SU-DHL-6 (cell line): Measurements from ENCODE around the gene SCN5A.

ENCODE experiments used
- H2AFZ ChIP-seq: fragments of 200-600 bp; sonication (generic); 2 replicates; pipeline ENCODE4 v1.6.1; 2014; ENCODE audit warnings: low read depth, mild to moderate bottlenecking, moderate library complexity, mixed read lengths, antibody characterized with exemption, low read length; ENCODE audit not compliant: severe bottlenecking
- H3F3A ChIP-seq: fragments of 200-600 bp; shearing (Covaris generic); 2 replicates; pipeline ENCODE4 v1.6.0; 2016; ENCODE audit warnings: antibody characterized with exemption, mild to moderate bottlenecking; ENCODE audit not compliant: insufficient read depth
- H3K27ac ChIP-seq: fragments of 200-600 bp; sonication (generic); 2 replicates; pipeline ENCODE4 v1.5.1; 2016; ENCODE audit warnings: low read depth, mild to moderate bottlenecking, low read length, moderate library complexity, mixed read lengths
- H3K27me3 ChIP-seq: fragments of 200-600 bp; sonication (generic), shearing (Covaris generic); 2 replicates; pipeline ENCODE4 v1.6.0; 2014; ENCODE audit warnings: mild to moderate bottlenecking, low read length
- H3K36me3 ChIP-seq: fragments of 200-600 bp; sonication (generic); 2 replicates; pipeline ENCODE4 v1.6.1; 2014; ENCODE audit warnings: mild to moderate bottlenecking, low read length, mixed read lengths
- H3K4me2 ChIP-seq: fragments of 300-600, 200-600 bp; shearing (Covaris generic), sonication (generic); 2 replicates; pipeline ENCODE4 v1.6.0; 2014; ENCODE audit warnings: low read length, low read depth, mild to moderate bottlenecking; ENCODE audit not compliant: poor library complexity, severe bottlenecking
- H3K4me3 ChIP-seq: fragments of 200-600 bp; sonication (generic); 2 replicates; pipeline ENCODE4 v1.5.1; 2014; ENCODE audit warnings: antibody characterized with exemption, low read length, mild to moderate bottlenecking, mixed read lengths; ENCODE audit not compliant: insufficient read depth, poor library complexity, severe bottlenecking
- H3K79me2 ChIP-seq: fragments of 200-600 bp; sonication (generic); 2 replicates; pipeline ENCODE4 v1.6.1; 2014; ENCODE audit warnings: mild to moderate bottlenecking, low read length, moderate library complexity; ENCODE audit not compliant: insufficient read depth
- H3K9ac ChIP-seq: fragments of 200-600 bp; sonication (generic); 2 replicates; pipeline ENCODE4 v1.7.0; 2014; ENCODE audit warnings: mild to moderate bottlenecking, low read length
- H3K9me2 ChIP-seq: fragments of 200-600 bp; sonication (generic); replicated peaks from 2 replicates; pipeline ENCODE4 v1.6.1; 2014; ENCODE audit warnings: low read length; ENCODE audit not compliant: insufficient read depth
- H3K9me3 ChIP-seq: fragments of 200-600 bp; sonication (generic); 2 replicates; pipeline ENCODE4 v1.6.1; 2014; ENCODE audit warnings: low read length, mixed read lengths; ENCODE audit not compliant: insufficient read depth
- H4K20me1 ChIP-seq: fragments of 200-600 bp; sonication (generic); 2 replicates; pipeline ENCODE4 v1.6.1; 2014; ENCODE audit warnings: low read depth, mild to moderate bottlenecking, antibody characterized with exemption, low read length, moderate library complexity, mixed read lengths
- EZH2phosphoT487 ChIP-seq: fragments of 200-600 bp; sonication (generic), shearing (Covaris generic); conservative IDR thresholded peaks from 2 replicates; pipeline ENCODE4 v1.6.1; 2018; ENCODE audit warnings: mild to moderate bottlenecking, antibody characterized with exemption, low read length, moderate library complexity, mixed read lengths
- TF ChIP-seq, protein P1 (sequence below): fragments of 200-600 bp; sonication (generic); IDR thresholded peaks from one replicate; pipeline ENCODE4 v1.5.1; 2017; ENCODE audit warnings: antibody characterized with exemption, mild to moderate bottlenecking, low read length, moderate library complexity; ENCODE audit not compliant: insufficient read depth, poor library complexity, severe bottlenecking

Gene SCN5A

DNA sequence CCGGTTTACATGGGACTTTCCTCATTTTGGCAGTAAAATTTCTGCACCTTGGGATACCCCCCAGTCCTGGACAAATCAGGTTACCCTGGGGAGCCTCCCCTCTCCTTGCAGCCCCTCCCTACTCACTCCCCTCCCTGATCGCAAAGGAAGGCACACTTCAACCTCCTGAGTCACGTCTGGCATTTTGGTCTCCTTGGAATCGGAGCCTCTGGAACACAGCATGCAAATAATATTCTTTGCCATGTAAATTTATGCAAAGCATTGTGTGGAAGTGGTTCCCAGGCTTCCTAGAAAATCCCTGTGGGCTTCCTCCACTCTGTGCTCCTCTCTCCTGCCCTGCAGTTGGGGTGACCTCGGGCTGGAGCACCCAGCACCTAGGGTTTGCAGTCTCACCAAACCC, 11.6 kb downstream of the SCN5A start:
- TF ChIP-seq, protein P1, sequence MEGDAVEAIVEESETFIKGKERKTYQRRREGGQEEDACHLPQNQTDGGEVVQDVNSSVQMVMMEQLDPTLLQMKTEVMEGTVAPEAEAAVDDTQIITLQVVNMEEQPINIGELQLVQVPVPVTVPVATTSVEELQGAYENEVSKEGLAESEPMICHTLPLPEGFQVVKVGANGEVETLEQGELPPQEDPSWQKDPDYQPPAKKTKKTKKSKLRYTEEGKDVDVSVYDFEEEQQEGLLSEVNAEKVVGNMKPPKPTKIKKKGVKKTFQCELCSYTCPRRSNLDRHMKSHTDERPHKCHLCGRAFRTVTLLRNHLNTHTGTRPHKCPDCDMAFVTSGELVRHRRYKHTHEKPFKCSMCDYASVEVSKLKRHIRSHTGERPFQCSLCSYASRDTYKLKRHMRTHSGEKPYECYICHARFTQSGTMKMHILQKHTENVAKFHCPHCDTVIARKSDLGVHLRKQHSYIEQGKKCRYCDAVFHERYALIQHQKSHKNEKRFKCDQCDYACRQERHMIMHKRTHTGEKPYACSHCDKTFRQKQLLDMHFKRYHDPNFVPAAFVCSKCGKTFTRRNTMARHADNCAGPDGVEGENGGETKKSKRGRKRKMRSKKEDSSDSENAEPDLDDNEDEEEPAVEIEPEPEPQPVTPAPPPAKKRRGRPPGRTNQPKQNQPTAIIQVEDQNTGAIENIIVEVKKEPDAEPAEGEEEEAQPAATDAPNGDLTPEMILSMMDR = no peak
- no peak for TF ChIP-seq EZH2phosphoT487
- H3K79me2 ChIP-seq = no peaks in the 10 kb centered on the region
- H3K27ac ChIP-seq = no peak overlapping the region
- no peak overlapping the region for H3K4me2 ChIP-seq
- no peaks in the 10 kb centered on the region for H3K9me2 ChIP-seq
- no peaks in the 10 kb centered on the region for H4K20me1 ChIP-seq
- no peak overlapping the region for H3K9ac ChIP-seq
- no peaks in the 10 kb centered on the region for H3K36me3 ChIP-seq
- H2AFZ ChIP-seq = no peak overlapping the region
- no peaks in the 10 kb centered on the region for H3K9me3 ChIP-seq
- H3F3A ChIP-seq = no peaks in the 10 kb centered on the region
- no peaks in the 10 kb centered on the region for H3K27me3 ChIP-seq
- H3K4me3 ChIP-seq = no peak overlapping the region

DNA sequence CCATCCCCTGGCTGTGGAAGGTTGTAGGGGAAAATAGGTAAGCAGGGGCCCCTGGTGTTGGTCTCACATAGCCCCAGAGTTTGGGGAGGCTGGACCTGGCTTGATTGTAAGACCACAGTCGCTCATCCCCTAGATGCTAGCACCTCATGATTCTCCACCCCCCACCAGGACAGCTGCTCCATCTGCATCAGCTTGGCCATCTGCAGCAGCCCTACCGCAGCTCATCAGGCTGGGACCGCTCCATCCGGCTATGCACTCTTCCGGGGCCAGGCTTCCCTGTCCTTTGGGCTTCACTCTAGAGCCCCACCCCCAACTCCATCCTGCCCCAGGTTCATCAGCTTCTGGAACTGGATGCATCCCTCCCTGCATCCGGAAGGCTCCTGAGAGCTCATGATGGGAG, 12.6 kb downstream of the SCN5A start:
- Histone ChIP-seq H4K20me1 (no peaks in the 10 kb centered on the region), H3K27me3 (no peaks in the 10 kb centered on the region), H3K27ac (no peak overlapping the region)

DNA sequence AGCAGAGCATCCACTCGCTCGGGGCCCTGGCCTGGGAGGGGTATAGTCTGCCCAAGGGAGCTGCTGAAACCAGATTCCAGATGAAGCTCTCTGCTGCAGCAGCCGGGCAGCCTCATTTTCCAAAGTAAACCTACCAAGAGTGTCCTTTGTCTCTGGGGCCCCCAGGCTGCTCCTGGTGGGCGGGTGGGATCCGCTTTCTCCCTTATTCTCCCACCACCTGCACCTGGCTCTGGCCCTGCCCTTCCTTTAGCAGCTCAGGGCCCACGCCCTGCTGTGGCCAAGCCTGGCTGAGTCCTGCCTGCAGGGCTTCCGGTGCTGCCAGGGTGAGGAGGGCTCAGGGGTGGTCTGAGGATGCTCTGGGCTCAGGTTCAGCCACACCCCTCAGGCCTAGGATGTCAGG, 13.0 kb downstream of the SCN5A start:
- no peaks in the 10 kb centered on the region for H3K9me2 ChIP-seq

More for the DNA sequence above, 12.6 kb downstream of the SCN5A start:
- Histone ChIP-seq H3K36me3 (no peaks in the 10 kb centered on the region), H3K9ac (no peak overlapping the region), H3K79me2 (no peaks in the 10 kb centered on the region), H3F3A (no peaks in the 10 kb centered on the region), H3K9me3 (no peaks in the 10 kb centered on the region), H3K4me2 (no peak overlapping the region), H3K9me2 (no peaks in the 10 kb centered on the region), H3K4me3 (no peak overlapping the region), H2AFZ (no peak overlapping the region)
- TF ChIP-seq, protein P1 = no peak
- no peak for TF ChIP-seq EZH2phosphoT487

More for the DNA sequence above, 13.0 kb downstream of the SCN5A start:
- no peaks in the 10 kb centered on the region for H3K9me3 ChIP-seq
- no peaks in the 10 kb centered on the region for H3K27me3 ChIP-seq
- H3F3A ChIP-seq = no peaks in the 10 kb centered on the region
- TF ChIP-seq, protein P1 = no peak
- TF ChIP-seq EZH2phosphoT487 = no peak
- no peak overlapping the region for H2AFZ ChIP-seq
- H3K79me2 ChIP-seq = no peaks in the 10 kb centered on the region
- H3K27ac ChIP-seq = no peak overlapping the region
- no peak overlapping the region for H3K9ac ChIP-seq
- no peaks in the 10 kb centered on the region for H3K36me3 ChIP-seq
- no peak overlapping the region for H3K4me3 ChIP-seq
- no peak overlapping the region for H3K4me2 ChIP-seq
- no peaks in the 10 kb centered on the region for H4K20me1 ChIP-seq
